Brain microvascular endothelial cell (primary cell): ENCODE measurements around the gene VAV2.

Experiments used
- DNase-seq: peaks from one replicate; pipeline ENCODE4 v3.0.0-alpha.2; 2020
- H3K27ac ChIP-seq: fragments of 250-450 bp; sonication (Bioruptor Pico); 2 replicates; pipeline ENCODE4 v1.5.1; 2020; ENCODE audit warnings: mild to moderate bottlenecking, moderate library complexity
- H3K27me3 ChIP-seq: fragments of 250-450 bp; sonication (Bioruptor Pico); replicated peaks from 2 replicates; pipeline ENCODE4 v1.5.1; 2020; ENCODE audit warnings: mild to moderate bottlenecking
- H3K36me3 ChIP-seq: fragments of 250-450 bp; sonication (Bioruptor Pico); replicated peaks from 2 replicates; pipeline ENCODE4 v1.5.1; 2020; ENCODE audit warnings: mild to moderate bottlenecking
- H3K4me3 ChIP-seq: 2 replicates; pipeline ENCODE4 v1.5.1; 2011; ENCODE audit warnings: low read depth, mild to moderate bottlenecking, control low read depth, low read length, moderate library complexity
- CTCF ChIP-seq: IDR thresholded peaks from 2 replicates; pipeline ENCODE4 v1.5.1; 2011; ENCODE audit warnings: low read depth, mild to moderate bottlenecking, moderate library complexity, low read length, control low read depth, inconsistent platforms; ENCODE audit errors: missing control alignments
- in situ Hi-C: cut with HindIII; loops from 2 replicates; pipeline ENCODE4 v1.10.0; 2017; ENCODE audit warnings: low sequenced_read_pairs, low pct_ligation_motif_present

The VAV2 gene

GRCh38 chr9:133830310-133830709, 161.8 kb downstream of the VAV2 start:
- no peaks in the 10 kb centered on the region for H3K36me3 ChIP-seq
- no peak for TF ChIP-seq CTCF
- DNase-seq, result no peak
- no peak overlapping the region for H3K27ac ChIP-seq
- in situ Hi-C loops, result no loop called here
- H3K27me3 ChIP-seq, result no peaks in the 10 kb centered on the region
- no peak overlapping the region for H3K4me3 ChIP-seq

- Histone ChIP-seq H3K4me3 (no peak overlapping the region), H3K27me3 (no peaks in the 10 kb centered on the region), H3K27ac (no peak overlapping the region), H3K36me3 (no peaks in the 10 kb centered on the region)
- in situ Hi-C loops, result no loop called here
- no peak for TF ChIP-seq CTCF
- no peak for DNase-seq
These were observed 163.7 kb downstream of the VAV2 start for GRCh38 chr9:133828338-133828997.

DNA sequence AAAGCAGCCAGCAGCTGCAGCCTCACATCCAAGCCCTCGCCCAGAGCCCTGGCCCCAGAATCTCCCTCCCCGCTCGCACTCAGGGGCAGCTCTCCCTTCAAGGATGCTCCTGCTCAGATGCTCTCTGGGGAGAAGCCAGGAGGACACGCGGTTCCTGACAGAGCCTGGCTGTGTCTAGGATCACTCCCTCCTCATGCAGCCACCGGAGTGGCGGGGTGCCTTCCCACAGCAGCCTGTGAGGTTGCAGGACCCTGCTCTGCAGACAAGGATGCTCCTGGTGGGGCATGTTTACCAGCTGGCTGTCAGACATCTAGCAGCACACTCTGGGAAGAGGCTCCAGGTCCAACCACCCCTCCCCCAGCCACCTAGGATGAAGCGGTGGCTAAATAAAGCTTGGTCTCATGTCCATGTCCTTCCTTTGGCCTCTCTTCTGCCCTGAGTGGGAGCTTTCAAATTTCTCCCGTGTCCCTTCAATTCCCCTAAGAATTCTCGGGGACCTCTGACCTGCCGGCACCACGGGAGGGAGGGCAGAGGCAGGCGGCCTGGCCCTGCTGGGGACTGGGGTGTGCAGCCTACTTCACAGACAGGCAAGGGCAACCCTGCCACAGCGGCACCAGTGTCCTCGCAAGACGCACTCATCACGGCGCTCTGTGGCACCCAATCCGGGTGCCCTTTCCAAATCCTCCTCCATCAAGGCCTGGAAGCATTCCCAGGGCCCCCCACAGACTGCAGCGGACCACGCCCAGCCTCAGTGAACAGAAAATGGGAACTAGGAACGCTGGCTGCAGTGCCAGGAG, 165.6 kb downstream of the VAV2 start:
- TF ChIP-seq CTCF, result no peak
- Histone ChIP-seq H3K27me3 (no peaks in the 10 kb centered on the region), H3K36me3 (no peaks in the 10 kb centered on the region), H3K4me3 (no peak overlapping the region), H3K27ac (no peak overlapping the region)
- no peak for DNase-seq
- in situ Hi-C loops, result no loop called here

- Histone ChIP-seq H3K27ac (no peak overlapping the region), H3K36me3 (no peaks in the 10 kb centered on the region), H3K27me3 (no peaks in the 10 kb centered on the region), H3K4me3 (no peak overlapping the region)
- in situ Hi-C loops, result no loop called here
- DNase-seq, result peak; percentile 9
- TF ChIP-seq CTCF, result no peak
These were observed 166.4 kb downstream of the VAV2 start for GRCh38 chr9:133825555-133826218.

GRCh38 chr9:133824802-133825186, 167.3 kb downstream of the VAV2 start:
- H3K36me3 ChIP-seq, result no peaks in the 10 kb centered on the region
- TF ChIP-seq CTCF, result no peak
- in situ Hi-C loops, result no loop called here
- H3K4me3 ChIP-seq, result no peak overlapping the region
- DNase-seq, result no peak
- no peaks in the 10 kb centered on the region for H3K27me3 ChIP-seq
- no peak overlapping the region for H3K27ac ChIP-seq
